Left ventricle myocardium inferior (tissue), 1 donor: Measurements from ENCODE around the gene C11orf68. TPM values are rescaled to one million over a fixed set of nuclear protein-coding genes. Genes with fewer than 3 reads are reported as not detected.

Source experiments
- DNase-seq: peaks from one replicate; pipeline ENCODE4 v3.0.0-alpha.2; 2020
- H3K27ac ChIP-seq: fragments of 200-600 bp; replicated peaks from 2 replicates; pipeline ENCODE4 v1.8.0; 2021
- H3K27me3 ChIP-seq: fragments of 200-600 bp; 2 replicates; pipeline ENCODE4 v1.8.0; 2021; ENCODE audit warnings: low read depth
- H3K36me3 ChIP-seq: fragments of 200-600 bp; 2 replicates; pipeline ENCODE4 v1.8.0; 2021
- H3K4me1 ChIP-seq: fragments of 200-600 bp; 2 replicates; pipeline ENCODE4 v1.8.0; 2021
- H3K4me3 ChIP-seq: fragments of 200-600 bp; 2 replicates; pipeline ENCODE4 v1.8.0; 2021; ENCODE audit warnings: mild to moderate bottlenecking, moderate library complexity
- H3K9me3 ChIP-seq: fragments of 200-600 bp; replicated peaks from 2 replicates; pipeline ENCODE4 v1.8.0; 2021
- CTCF ChIP-seq: fragments of 200-600 bp; IDR thresholded peaks from 2 replicates; pipeline ENCODE4 v1.8.0; 2021; ENCODE audit warnings: antibody characterized with exemption, mild to moderate bottlenecking, borderline replicate concordance
- intact Hi-C: fragments of 100-400 bp; cut with micrococcal nuclease; formaldehyde crosslinking; loops from one replicate; pipeline ENCODE4 v1.11.0; 2022
- total RNA-seq: library from RNA; stranded (reverse); fragmentation: NEBNext Ultra II Directional; extraction: Animal tissue kit (Norgen Biotek cat#: 25700); gene quantifications from one replicate; pipeline ENCODE4 v1.2.1, GENCODE V29; 2021
- donor health status: DM: no; HTN: yes; CAD: no; lungs with severe emphysema.

Gene C11orf68
- total RNA-seq, 1 donor from 2014 or later: 37.3 TPM

- peak overlapping the region; percentile 99 for H3K27ac ChIP-seq
- no peaks in the 10 kb centered on the region for H3K9me3 ChIP-seq
- peaks cover 23% of the 10 kb centered on the region for H3K36me3 ChIP-seq
- DNase-seq: no peak
- H3K4me1 ChIP-seq: peaks cover 63% of the 10 kb centered on the region
- H3K4me3 ChIP-seq: peak overlapping the region; percentile 100
- no peaks in the 10 kb centered on the region for H3K27me3 ChIP-seq
- no peak for TF ChIP-seq CTCF
- intact Hi-C loops: no loop called here
Measured at GRCh38 chr11:65917434-65918210, 1.2 kb downstream of the C11orf68 start.

- no peaks in the 10 kb centered on the region for H3K9me3 ChIP-seq
- H3K4me1 ChIP-seq: peaks cover 67% of the 10 kb centered on the region
- peaks cover 18% of the 10 kb centered on the region for H3K36me3 ChIP-seq
- DNase-seq: no peak
- H3K27ac ChIP-seq: peak overlapping the region; percentile 99
- H3K4me3 ChIP-seq: peak overlapping the region; percentile 100
- TF ChIP-seq CTCF: no peak
- intact Hi-C loops: no loop called here
- no peaks in the 10 kb centered on the region for H3K27me3 ChIP-seq
Measured at GRCh38 chr11:65917077-65917433, 1.8 kb downstream of the C11orf68 start.

- intact Hi-C loops: no loop called here
Measured at GRCh38 chr11:65916391-65916790, 2.5 kb downstream of the C11orf68 start.

GRCh38 chr11:65915821-65916251 is 3.0 kb downstream of the C11orf68 start:
- Histone ChIP-seq H3K27me3 (no peaks in the 10 kb centered on the region), H3K4me3 (peak overlapping the region; percentile 34), H3K4me1 (peaks cover 73% of the 10 kb centered on the region), H3K27ac (peak overlapping the region; percentile 99), H3K36me3 (peaks cover 12% of the 10 kb centered on the region), H3K9me3 (no peaks in the 10 kb centered on the region)
- peak; percentile 71 for DNase-seq
- no peak for TF ChIP-seq CTCF
- intact Hi-C loops: no loop called here

More at GRCh38 chr11:65916391-65916790, 2.5 kb downstream of the C11orf68 start:
- H3K27me3 ChIP-seq: no peaks in the 10 kb centered on the region
- H3K9me3 ChIP-seq: no peaks in the 10 kb centered on the region
- H3K4me3 ChIP-seq: peak overlapping the region; percentile 34
- H3K4me1 ChIP-seq: peaks cover 74% of the 10 kb centered on the region
- H3K27ac ChIP-seq: peak overlapping the region; percentile 99
- DNase-seq: no peak
- peaks cover 14% of the 10 kb centered on the region for H3K36me3 ChIP-seq
- no peak for TF ChIP-seq CTCF

GRCh38 chr11:65915101-65915820 is 3.6 kb downstream of the C11orf68 start:
- peak overlapping the region; percentile 99 for H3K27ac ChIP-seq
- H3K9me3 ChIP-seq: no peaks in the 10 kb centered on the region
- H3K36me3 ChIP-seq: peaks cover 9% of the 10 kb centered on the region
- H3K4me3 ChIP-seq: peak overlapping the region; percentile 34
- no peak for TF ChIP-seq CTCF
- DNase-seq: no peak
- peaks cover 67% of the 10 kb centered on the region for H3K4me1 ChIP-seq
- no peaks in the 10 kb centered on the region for H3K27me3 ChIP-seq
- intact Hi-C loops: no loop called here
